ENCODE measurements around the gene ALDH18A1.
A peak's percentile ranks its signal among the peaks of the same experiment; 100 is the strongest.

ALDH18A1 gene

GRCh38 chr10:95561177-95561863, 95.2 kb downstream of the ALDH18A1 start, which contains the start of gene SORBS1:
SORBS1 (minus strand) TSS chr10:95561371; CDS start chr10:95441135, 120,236 bp downstream.
- peak within 1 kb of the TSS; percentile 62 for H3K4me3 ChIP-seq (replicated peaks; ENCODE audit: low read depth, low read length)
- DNase-seq (ENCODE audit: extremely low read depth, low read depth), result peak; percentile 72
- TF ChIP-seq CTCF (IDR thresholded peaks at IDR 0.05; ENCODE audit: low read depth, low read length, missing control alignments), result no peak

- H3K4me3 ChIP-seq (replicated peaks; ENCODE audit: low read depth, low read length), result peak overlapping the region; percentile 62
Observed at GRCh38 chr10:95560278-95561176, 96.0 kb downstream of the ALDH18A1 start.

GRCh38 chr10:95559896-95560277, 96.6 kb downstream of the ALDH18A1 start:
- H3K4me3 ChIP-seq (replicated peaks; ENCODE audit: low read depth, low read length), result no peak overlapping the region
- no peak for DNase-seq (ENCODE audit: extremely low read depth, low read depth)
- TF ChIP-seq CTCF (IDR thresholded peaks at IDR 0.05; ENCODE audit: low read depth, low read length, missing control alignments), result no peak

More at GRCh38 chr10:95560278-95561176, 96.0 kb downstream of the ALDH18A1 start:
- DNase-seq (ENCODE audit: extremely low read depth, low read depth), result no peak
- TF ChIP-seq CTCF (IDR thresholded peaks at IDR 0.05; ENCODE audit: low read depth, low read length, missing control alignments), result no peak

GRCh38 chr10:95559471-95559870, 97.0 kb downstream of the ALDH18A1 start:
- H3K4me3 ChIP-seq (replicated peaks; ENCODE audit: low read depth, low read length), result no peak overlapping the region
- TF ChIP-seq CTCF (IDR thresholded peaks at IDR 0.05; ENCODE audit: low read depth, low read length, missing control alignments), result no peak
- no peak for DNase-seq (ENCODE audit: extremely low read depth, low read depth)

GRCh38 chr10:95558593-95559320, 97.8 kb downstream of the ALDH18A1 start:
- no peak for TF ChIP-seq CTCF (IDR thresholded peaks at IDR 0.05; ENCODE audit: low read depth, low read length, missing control alignments)
- DNase-seq (ENCODE audit: extremely low read depth, low read depth), result no peak
- H3K4me3 ChIP-seq (replicated peaks; ENCODE audit: low read depth, low read length), result no peak overlapping the region

- H3K4me3 ChIP-seq (replicated peaks; ENCODE audit: low read depth, low read length), result no peak overlapping the region
- TF ChIP-seq CTCF (IDR thresholded peaks at IDR 0.05; ENCODE audit: low read depth, low read length, missing control alignments), result no peak
- DNase-seq (ENCODE audit: extremely low read depth, low read depth), result no peak
Observed at GRCh38 chr10:95556994-95557767, 99.3 kb downstream of the ALDH18A1 start.
